Activated B cell treated with CpG ODN at 0.5 μM for 24 hours (primary cell): ENCODE measurements around the gene RERE. TPM values are rescaled to one million over a fixed set of nuclear protein-coding genes. Genes with fewer than 3 reads are reported as not detected.

Experiments
- ATAC-seq: fragments of 200-7000 bp; cut with Tn5 transposase; one replicate; pipeline ENCODE4 v1.10.0; 2021; ENCODE audit warnings: low read depth, mild to moderate bottlenecking, moderate library complexity
- CTCF ChIA-PET: fragments of 350-600 bp; sonication (Branson Sonifier 250); formaldehyde crosslinking; loops from one replicate; lab custom pipeline; 2021; ENCODE audit warnings: antibody characterized with exemption; lab: Charles Lee
- POLR2A ChIA-PET: fragments of 350-600 bp; sonication (Branson Sonifier 250); formaldehyde crosslinking; loops from one replicate; lab custom pipeline; 2021; ENCODE audit warnings: antibody characterized with exemption; lab: Charles Lee
- DNase-seq: peaks from one replicate; pipeline ENCODE4 v3.0.0; 2022
- H3K27ac Mint-ChIP-seq: one replicate; pipeline ENCODE4 v1.8.0; 2020; ENCODE audit warnings: mixed read lengths
- H3K27me3 Mint-ChIP-seq: one replicate; pipeline ENCODE4 v1.8.0; 2021; ENCODE audit warnings: mixed read lengths
- H3K36me3 Mint-ChIP-seq: one replicate; pipeline ENCODE4 v1.8.0; 2021; ENCODE audit warnings: low read depth, mixed read lengths
- H3K4me1 Mint-ChIP-seq: one replicate; pipeline ENCODE4 v1.8.0; 2021; ENCODE audit warnings: mixed read lengths
- H3K4me3 Mint-ChIP-seq: one replicate; pipeline ENCODE4 v1.8.0; 2020; ENCODE audit warnings: mild to moderate bottlenecking, mixed read lengths
- H3K9me3 Mint-ChIP-seq: one replicate; pipeline ENCODE4 v1.8.0; 2020; ENCODE audit warnings: mixed read lengths
- CTCF ChIP-seq: fragments of 200-600 bp; IDR thresholded peaks from one replicate; pipeline ENCODE4 v1.8.0; 2022; ENCODE audit warnings: antibody characterized with exemption, mild to moderate bottlenecking
- intact Hi-C: fragments of 100-400 bp; cut with micrococcal nuclease; formaldehyde crosslinking; loops from one replicate; pipeline ENCODE4 v1.15.1; 2024
- total RNA-seq: library from RNA; stranded (reverse); gene quantifications from 2 replicates; pipeline ENCODE4 v1.2.3, GENCODE V29; 2022

RERE gene
- total RNA-seq, 1 donor from 2014 or later: 98.8 TPM

GRCh38 chr1:8600336-8600735 is 217.1 kb downstream of the RERE start:
- ChIA-PET CTCF (interaction anchor here (1.6 kb wide), 1 partner anchor 30 kb away, joined by 6 read pairs; no protein-coding TSS in a partner anchor), POLR2A (no interaction called here)
- Mint-ChIP-seq H3K27ac (no peak overlapping the region), H3K27me3 (no peaks in the 10 kb centered on the region), H3K9me3 (no peaks in the 10 kb centered on the region), H3K36me3 (peaks cover 16% of the 10 kb centered on the region), H3K4me1 (peaks cover 51% of the 10 kb centered on the region), H3K4me3 (no peak overlapping the region)
- no peak for ATAC-seq
- TF ChIP-seq CTCF: no peak
- intact Hi-C loops: no loop called here
- DNase-seq: no peak

- intact Hi-C loops: no loop called here
- H3K27ac Mint-ChIP-seq: no peak overlapping the region
- peaks cover 47% of the 10 kb centered on the region for H3K4me1 Mint-ChIP-seq
Measured at GRCh38 chr1:8599646-8600212, 217.7 kb downstream of the RERE start.

DNA sequence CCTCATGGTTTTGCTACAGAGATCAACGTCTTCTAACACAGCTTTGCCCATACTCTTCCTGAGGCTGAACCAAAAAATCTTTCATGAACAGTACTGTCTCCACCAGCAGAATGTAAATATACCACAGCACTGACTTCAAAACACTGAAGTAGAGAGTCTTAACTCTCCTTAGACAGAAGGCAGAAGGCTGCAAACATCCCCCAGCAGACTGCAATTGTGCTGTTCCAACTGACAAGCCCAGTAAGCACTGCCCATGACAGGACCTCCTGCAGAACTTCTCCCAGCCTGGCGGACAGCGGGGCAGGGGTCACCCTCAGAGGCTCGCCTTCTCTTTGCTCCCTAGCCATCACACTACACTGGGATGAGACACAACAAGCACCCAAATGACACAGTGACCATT is 218.7 kb downstream of the RERE start:
- H3K36me3 Mint-ChIP-seq: peaks cover 24% of the 10 kb centered on the region

More at GRCh38 chr1:8599646-8600212, 217.7 kb downstream of the RERE start:
- DNase-seq (no peak), ATAC-seq (no peak)
- no peak for TF ChIP-seq CTCF
- CTCF ChIA-PET: interaction anchor here (1.6 kb wide), 1 partner anchor 29 kb away, joined by 6 read pairs; no protein-coding TSS in a partner anchor
- H3K9me3 Mint-ChIP-seq: no peaks in the 10 kb centered on the region
- H3K27me3 Mint-ChIP-seq: no peaks in the 10 kb centered on the region
- H3K36me3 Mint-ChIP-seq: peaks cover 18% of the 10 kb centered on the region
- H3K4me3 Mint-ChIP-seq: no peak overlapping the region
- POLR2A ChIA-PET: no interaction called here

GRCh38 chr1:8598060-8598724 is 219.2 kb downstream of the RERE start:
- POLR2A ChIA-PET: interaction anchor here (0.7 kb wide), 1 partner anchor 62 kb away, joined by 3 read pairs; no protein-coding TSS in a partner anchor
- TF ChIP-seq CTCF: no peak
- peaks cover 29% of the 10 kb centered on the region for H3K36me3 Mint-ChIP-seq
- H3K4me1 Mint-ChIP-seq: peaks cover 32% of the 10 kb centered on the region
- CTCF ChIA-PET: no interaction called here
- intact Hi-C loops: no loop called here
- DNase-seq (no peak), ATAC-seq (no peak)
- H3K4me3 Mint-ChIP-seq: no peak overlapping the region
- no peak overlapping the region for H3K27ac Mint-ChIP-seq
- H3K9me3 Mint-ChIP-seq: no peaks in the 10 kb centered on the region
- no peaks in the 10 kb centered on the region for H3K27me3 Mint-ChIP-seq

More for the DNA sequence above, 218.7 kb downstream of the RERE start:
- no peak overlapping the region for H3K27ac Mint-ChIP-seq
- H3K4me3 Mint-ChIP-seq: no peak overlapping the region
- ATAC-seq (no peak), DNase-seq (no peak)
- H3K9me3 Mint-ChIP-seq: no peaks in the 10 kb centered on the region
- intact Hi-C loops: no loop called here
- CTCF ChIA-PET: no interaction called here
- no peak for TF ChIP-seq CTCF
- POLR2A ChIA-PET: no interaction called here
- no peaks in the 10 kb centered on the region for H3K27me3 Mint-ChIP-seq
- peaks cover 38% of the 10 kb centered on the region for H3K4me1 Mint-ChIP-seq

- CTCF ChIA-PET: no interaction called here
- Mint-ChIP-seq H3K27ac (no peak overlapping the region), H3K4me3 (no peak overlapping the region), H3K36me3 (peaks cover 34% of the 10 kb centered on the region), H3K9me3 (no peaks in the 10 kb centered on the region), H3K27me3 (no peaks in the 10 kb centered on the region), H3K4me1 (peaks cover 24% of the 10 kb centered on the region)
- TF ChIP-seq CTCF: no peak
- intact Hi-C loops: no loop called here
- DNase-seq (no peak), ATAC-seq (no peak)
- POLR2A ChIA-PET: interaction anchor here (0.7 kb wide), 1 partner anchor 63 kb away, joined by 3 read pairs; no protein-coding TSS in a partner anchor
Measured at GRCh38 chr1:8597455-8597854, 220.0 kb downstream of the RERE start.
